HL-60 (cell line): ENCODE measurements around the gene DNAAF8.

ENCODE experiments used
- DNase-seq, 2 experiments: peaks; one replicate each; pipeline ENCODE4 v3.0.0-alpha.2; 2010 to 2020; ENCODE audit warnings: low read depth in 1 of 2, low spot score in 1 of 2
- H3K27ac ChIP-seq: fragments of 250-450 bp; sonication (Bioruptor Pico); replicated peaks from 2 replicates; pipeline ENCODE4 v1.5.1; 2020; ENCODE audit warnings: mild to moderate bottlenecking, moderate library complexity
- H3K27me3 ChIP-seq: fragments of 250-450 bp; sonication (Bioruptor Pico); 2 replicates; pipeline ENCODE4 v1.5.1; 2021; ENCODE audit warnings: mild to moderate bottlenecking, moderate library complexity; ENCODE audit not compliant: insufficient read depth, poor library complexity, severe bottlenecking
- H3K4me3 ChIP-seq: replicated peaks from 2 replicates; pipeline ENCODE4 v1.5.1; 2011; ENCODE audit warnings: mild to moderate bottlenecking, control low read depth, low read length; ENCODE audit not compliant: insufficient read depth
- GABPA ChIP-seq: IDR thresholded peaks from 2 replicates; pipeline ENCODE4 v1.6.1; 2012; ENCODE audit warnings: low read depth
- POLR2AphosphoS5 ChIP-seq: IDR thresholded peaks from 2 replicates; pipeline ENCODE4 v1.6.1; 2012; ENCODE audit warnings: low read depth
- SPI1 ChIP-seq: IDR thresholded peaks from 2 replicates; pipeline ENCODE4 v1.6.1; 2012; ENCODE audit warnings: low read depth, mild to moderate bottlenecking, borderline replicate concordance
- TF ChIP-seq, protein P1 (sequence below): IDR thresholded peaks from 2 replicates; pipeline ENCODE4 v1.6.1; 2012; ENCODE audit warnings: low read depth; ENCODE audit not compliant: insufficient replicate concordance
- TF ChIP-seq, protein P2 (sequence below): IDR thresholded peaks from one replicate; pipeline ENCODE4 v1.5.1; 2011; ENCODE audit warnings: low read length, control low read depth, inconsistent platforms; ENCODE audit not compliant: insufficient read depth

Gene DNAAF8

DNA sequence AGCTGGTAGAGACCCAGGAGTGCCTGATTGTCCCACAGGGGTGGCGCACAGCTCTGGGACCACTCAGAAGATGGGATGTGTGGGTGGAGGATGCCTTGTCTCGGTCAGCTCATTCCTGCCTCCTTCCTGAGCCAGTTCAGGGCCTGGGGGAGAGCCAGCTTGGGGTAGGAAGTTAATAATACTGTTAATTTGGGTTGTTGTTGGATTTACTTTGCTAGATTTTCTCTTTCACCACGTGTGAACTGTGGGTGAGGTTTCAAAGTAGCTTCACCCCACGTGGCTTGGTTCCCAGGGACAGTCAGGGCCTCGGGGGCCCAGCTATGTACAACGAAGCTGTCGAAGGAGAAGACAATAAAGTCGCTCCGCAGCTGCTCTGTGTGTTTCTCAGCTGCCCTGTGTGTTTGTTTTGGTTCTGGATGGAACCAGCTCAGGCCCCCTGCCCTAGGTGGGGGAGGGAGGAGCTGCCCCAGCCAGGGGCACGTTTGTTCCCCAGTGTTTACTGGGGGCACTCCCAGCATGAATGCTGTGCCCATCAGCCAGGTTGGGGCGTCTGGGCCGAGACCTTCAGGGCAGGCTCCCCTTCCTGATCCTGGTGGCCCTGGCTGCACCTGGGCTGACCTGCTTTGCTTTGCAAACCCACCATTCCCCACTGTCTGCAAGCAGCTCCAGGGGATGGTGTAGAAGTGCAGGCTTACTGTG, 38.7 kb upstream of the DNAAF8 start:
- Histone ChIP-seq H3K4me3 (peak overlapping the region; percentile 99), H3K27me3 (no peaks in the 10 kb centered on the region), H3K27ac (no peak overlapping the region)
- DNase-seq: no peak
- TF ChIP-seq, protein P1, sequence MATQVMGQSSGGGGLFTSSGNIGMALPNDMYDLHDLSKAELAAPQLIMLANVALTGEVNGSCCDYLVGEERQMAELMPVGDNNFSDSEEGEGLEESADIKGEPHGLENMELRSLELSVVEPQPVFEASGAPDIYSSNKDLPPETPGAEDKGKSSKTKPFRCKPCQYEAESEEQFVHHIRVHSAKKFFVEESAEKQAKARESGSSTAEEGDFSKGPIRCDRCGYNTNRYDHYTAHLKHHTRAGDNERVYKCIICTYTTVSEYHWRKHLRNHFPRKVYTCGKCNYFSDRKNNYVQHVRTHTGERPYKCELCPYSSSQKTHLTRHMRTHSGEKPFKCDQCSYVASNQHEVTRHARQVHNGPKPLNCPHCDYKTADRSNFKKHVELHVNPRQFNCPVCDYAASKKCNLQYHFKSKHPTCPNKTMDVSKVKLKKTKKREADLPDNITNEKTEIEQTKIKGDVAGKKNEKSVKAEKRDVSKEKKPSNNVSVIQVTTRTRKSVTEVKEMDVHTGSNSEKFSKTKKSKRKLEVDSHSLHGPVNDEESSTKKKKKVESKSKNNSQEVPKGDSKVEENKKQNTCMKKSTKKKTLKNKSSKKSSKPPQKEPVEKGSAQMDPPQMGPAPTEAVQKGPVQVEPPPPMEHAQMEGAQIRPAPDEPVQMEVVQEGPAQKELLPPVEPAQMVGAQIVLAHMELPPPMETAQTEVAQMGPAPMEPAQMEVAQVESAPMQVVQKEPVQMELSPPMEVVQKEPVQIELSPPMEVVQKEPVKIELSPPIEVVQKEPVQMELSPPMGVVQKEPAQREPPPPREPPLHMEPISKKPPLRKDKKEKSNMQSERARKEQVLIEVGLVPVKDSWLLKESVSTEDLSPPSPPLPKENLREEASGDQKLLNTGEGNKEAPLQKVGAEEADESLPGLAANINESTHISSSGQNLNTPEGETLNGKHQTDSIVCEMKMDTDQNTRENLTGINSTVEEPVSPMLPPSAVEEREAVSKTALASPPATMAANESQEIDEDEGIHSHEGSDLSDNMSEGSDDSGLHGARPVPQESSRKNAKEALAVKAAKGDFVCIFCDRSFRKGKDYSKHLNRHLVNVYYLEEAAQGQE: no peak
- TF ChIP-seq GABPA: no peak

DNA sequence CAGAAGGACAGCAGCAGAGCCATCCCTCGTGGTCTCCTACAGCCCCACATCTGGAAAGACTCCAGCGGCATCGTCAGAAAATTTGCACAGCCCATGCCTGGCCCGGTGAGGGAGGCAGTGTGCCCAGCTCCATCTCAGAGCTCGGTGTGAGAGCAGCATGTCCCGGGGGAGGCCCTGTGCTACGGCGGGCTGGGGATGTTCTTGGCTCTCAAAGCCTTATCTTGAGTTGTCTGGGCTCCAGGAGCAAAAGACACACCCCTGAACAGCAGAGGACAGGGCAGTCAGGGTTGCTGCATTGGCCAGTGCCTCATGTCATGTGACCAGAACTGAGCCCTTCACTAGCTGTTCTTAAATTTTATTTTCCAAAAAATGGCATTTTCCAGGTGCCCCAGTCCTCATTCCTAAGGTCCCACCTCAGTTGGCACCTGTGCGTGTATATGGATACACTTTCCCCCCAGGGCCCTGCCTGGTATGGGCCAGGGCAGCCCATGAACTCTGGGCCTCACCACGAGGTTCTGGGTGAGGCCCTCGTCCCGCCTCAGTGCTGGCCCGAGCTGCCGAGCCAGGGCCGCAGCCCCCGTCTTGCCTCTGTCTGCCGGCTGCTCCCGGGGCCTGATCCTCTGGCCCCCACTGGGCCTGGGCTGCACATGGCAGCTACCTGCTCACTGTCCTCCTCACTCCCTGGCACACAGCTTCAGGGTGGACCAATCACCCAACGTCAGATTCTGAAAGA, 38.0 kb upstream of the DNAAF8 start:
- TF ChIP-seq, protein P1: no peak
- no peak for TF ChIP-seq GABPA
- no peak for TF ChIP-seq SPI1
- TF ChIP-seq, protein P2, sequence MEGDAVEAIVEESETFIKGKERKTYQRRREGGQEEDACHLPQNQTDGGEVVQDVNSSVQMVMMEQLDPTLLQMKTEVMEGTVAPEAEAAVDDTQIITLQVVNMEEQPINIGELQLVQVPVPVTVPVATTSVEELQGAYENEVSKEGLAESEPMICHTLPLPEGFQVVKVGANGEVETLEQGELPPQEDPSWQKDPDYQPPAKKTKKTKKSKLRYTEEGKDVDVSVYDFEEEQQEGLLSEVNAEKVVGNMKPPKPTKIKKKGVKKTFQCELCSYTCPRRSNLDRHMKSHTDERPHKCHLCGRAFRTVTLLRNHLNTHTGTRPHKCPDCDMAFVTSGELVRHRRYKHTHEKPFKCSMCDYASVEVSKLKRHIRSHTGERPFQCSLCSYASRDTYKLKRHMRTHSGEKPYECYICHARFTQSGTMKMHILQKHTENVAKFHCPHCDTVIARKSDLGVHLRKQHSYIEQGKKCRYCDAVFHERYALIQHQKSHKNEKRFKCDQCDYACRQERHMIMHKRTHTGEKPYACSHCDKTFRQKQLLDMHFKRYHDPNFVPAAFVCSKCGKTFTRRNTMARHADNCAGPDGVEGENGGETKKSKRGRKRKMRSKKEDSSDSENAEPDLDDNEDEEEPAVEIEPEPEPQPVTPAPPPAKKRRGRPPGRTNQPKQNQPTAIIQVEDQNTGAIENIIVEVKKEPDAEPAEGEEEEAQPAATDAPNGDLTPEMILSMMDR: no peak
- TF ChIP-seq POLR2AphosphoS5: no peak
- H3K27me3 ChIP-seq: no peaks in the 10 kb centered on the region
- H3K27ac ChIP-seq: no peak overlapping the region
- no peak overlapping the region for H3K4me3 ChIP-seq
- no peak for DNase-seq

DNA sequence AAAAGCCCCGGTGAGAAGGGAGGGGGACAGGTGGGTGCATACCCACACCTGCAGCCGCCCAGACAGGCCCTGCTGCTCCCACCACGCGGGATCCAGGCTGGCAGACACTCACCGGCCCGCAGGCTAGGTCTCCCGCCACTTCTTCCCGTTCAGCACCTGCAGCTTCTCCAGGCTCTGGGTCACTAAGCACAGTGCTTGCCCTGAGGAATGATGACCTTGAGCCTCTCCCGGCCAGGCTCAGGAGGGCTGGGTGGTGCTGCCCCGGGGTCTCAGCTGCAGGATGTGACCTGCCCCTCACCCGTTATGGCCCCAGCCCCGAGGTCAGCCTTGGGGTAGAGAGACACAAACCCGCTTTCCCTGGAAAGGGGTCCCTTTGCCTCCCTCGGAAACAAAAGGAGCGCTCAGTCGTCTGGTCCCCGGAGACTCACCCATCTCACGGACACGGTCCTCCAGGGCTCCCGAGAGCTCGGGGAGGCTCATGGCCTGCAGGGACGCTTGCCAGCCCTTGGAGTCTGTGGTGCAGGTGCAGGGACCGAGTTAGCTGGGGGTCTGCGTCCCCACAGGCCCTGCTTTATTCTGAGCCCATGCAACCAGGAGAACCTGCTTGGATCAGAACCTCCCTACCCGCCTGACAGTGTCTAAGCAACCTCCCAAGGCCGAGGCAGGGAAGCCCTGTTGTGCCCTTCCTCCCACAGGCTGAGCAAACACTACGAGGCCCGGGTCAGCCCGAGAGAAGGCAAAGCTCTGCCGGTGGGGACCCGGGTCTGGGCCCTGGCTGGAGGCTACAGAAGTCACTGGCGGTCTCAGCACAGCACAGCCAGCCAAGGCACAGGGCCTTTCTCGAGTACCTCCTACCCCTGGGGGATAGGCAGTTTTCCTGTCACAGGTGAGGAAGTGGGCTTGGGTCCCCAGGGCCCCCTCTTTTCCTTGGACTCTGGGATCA, 37.2 kb upstream of the DNAAF8 start:
- Histone ChIP-seq H3K4me3 (no peak overlapping the region), H3K27me3 (no peaks in the 10 kb centered on the region), H3K27ac (no peak overlapping the region)
- DNase-seq: no peak
- TF ChIP-seq, protein P2: no peak
- TF ChIP-seq GABPA: no peak
- TF ChIP-seq, protein P1: no peak
- TF ChIP-seq POLR2AphosphoS5: peak; percentile 20; the same call in 1 of the 2 replicates
- no peak for TF ChIP-seq SPI1
